NCI-H2107 (cell line): Measurements from ENCODE around the gene PLA2G3.
"Not testable (repeated sequence)": the region's sequence is repeated elsewhere in the genome, so short reads cannot be mapped to it uniquely, and the experiment has no call there.

Experiments used
- DNase-seq: peaks from one replicate; lab custom pipeline; 2025; lab: John Stamatoyannopoulos, UW

Gene PLA2G3

GRCh38 chr22:31122532-31123291, 17.6 kb downstream of the PLA2G3 start, which contains the start of gene INPP5J:
TSS of gene INPP5J (plus strand) at chr22:31122966. CDS start at chr22:31123015, 49 bp downstream.
- DNase-seq: peak; percentile 16

DNA sequence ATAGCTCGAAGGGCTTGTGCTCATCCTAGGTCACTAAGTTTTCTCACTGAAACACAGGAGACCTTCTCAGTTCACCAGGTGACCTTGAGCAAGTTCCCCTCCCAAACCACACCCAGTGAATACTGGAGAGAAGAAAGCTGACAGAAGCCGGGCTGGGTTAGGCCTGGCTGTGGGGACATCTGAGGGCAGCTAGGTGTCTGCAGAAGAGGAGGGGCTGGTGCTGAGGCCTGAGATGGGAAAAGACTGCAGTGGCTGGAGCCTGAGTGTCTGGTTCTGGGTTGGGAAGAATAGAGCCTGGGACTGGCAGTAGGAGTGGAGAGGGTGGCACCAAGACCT, 18.1 kb downstream of the PLA2G3 start:
- DNase-seq: no peak

DNA sequence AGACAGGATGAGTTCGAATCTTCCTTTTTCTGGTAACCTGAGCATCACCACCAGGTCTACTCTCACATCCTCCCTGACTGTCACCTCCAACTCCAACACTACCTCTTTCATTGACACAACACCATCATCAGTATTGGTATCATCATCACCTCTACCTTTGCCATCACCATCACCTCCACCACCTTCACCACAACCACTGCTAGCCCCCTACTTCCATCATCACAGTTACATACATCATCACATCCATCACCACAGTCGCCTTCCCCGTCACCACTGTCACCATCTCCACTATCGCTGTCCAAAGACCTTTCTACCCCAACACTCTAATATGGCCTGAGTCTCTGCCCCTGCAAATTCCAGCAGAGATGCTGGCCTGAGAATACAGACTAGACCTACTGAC, 18.9 kb downstream of the PLA2G3 start:
- DNase-seq: no peak

DNA sequence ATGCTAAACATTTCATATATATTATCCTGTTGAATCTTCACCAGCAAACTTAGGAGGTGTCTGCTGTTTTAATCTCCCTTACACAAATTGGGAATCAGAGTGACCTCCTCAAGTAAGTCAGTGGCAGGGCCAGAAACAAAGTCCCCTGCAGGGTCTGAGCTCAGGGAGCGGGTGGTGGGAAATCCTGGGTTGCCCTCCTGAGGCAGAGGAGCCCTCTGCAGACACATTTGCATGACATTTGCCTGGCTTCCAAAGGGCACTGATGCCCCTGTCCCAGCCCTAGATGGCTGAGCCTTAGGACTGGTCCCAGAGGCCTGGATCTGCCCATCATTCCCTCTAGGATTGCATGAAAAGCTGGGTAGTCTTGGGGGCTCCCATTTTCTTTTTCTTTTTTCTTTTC, 19.7 kb downstream of the PLA2G3 start:
- DNase-seq: no peak

- DNase-seq: no peak
Measured at GRCh38 chr22:31120230-31120629, 20.1 kb downstream of the PLA2G3 start.

DNA sequence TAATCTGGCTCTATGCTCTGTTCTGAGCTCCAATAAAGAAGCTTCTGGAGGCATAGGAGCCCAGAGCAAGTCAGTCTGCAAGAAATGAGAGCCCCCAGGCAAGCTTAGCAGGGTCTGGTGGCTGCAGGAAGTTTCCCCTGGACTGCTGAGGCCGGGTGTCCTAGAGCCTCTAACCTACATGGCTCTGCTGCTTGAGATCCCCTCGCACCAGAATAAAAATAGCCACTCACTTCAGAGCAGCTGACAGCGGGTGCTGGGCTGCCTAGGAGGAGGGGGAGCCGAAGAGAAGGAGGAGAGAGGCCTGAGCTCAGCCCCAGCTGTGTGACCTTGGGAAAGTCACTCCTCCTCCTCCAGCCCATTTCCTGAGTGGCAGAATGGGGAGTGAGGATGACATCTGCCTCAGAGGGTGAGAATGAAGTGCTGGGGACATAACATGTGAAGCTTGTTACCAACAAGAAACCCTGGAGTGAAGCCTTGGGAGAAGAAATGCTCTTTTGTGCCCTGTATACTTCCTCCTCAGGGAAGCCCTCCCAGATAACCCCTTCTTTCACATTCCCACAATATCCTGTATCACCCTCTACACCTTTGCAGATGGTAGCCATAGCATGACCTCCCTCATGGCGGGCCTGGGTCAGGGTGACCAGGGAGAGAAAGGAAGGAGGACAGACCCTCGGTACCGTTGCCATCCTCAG, 21.1 kb downstream of the PLA2G3 start:
- no peak for DNase-seq

- DNase-seq: no peak
Measured at GRCh38 chr22:31118046-31118820, 22.1 kb downstream of the PLA2G3 start.

DNA sequence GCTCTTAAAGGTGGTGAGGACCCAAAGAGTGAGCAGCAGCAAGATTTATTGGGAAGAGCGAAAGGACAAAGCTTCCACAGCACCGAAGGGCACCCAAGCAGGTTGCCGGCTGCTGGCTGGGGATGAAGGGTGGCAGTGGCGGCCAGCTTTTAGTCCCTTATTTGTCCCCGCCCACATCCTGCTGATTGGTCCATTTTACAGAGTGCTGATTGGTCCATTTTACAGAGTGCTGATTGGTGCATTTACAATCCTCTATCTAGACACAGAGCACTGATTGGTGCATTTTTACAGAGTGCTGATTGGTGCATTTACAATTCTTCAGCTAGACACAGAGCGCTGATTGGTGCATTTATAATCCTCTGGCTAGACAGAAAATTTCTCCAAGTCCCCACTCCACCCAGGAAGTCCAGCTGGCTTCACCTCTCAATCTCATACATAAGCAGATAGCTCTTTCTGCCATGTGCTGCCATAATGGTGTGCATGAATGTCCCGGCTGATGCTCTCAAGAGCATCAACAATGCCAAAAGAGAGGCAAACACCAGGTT, 27.7 kb downstream of the PLA2G3 start:
- DNase-seq: not testable (repeated sequence)

DNA sequence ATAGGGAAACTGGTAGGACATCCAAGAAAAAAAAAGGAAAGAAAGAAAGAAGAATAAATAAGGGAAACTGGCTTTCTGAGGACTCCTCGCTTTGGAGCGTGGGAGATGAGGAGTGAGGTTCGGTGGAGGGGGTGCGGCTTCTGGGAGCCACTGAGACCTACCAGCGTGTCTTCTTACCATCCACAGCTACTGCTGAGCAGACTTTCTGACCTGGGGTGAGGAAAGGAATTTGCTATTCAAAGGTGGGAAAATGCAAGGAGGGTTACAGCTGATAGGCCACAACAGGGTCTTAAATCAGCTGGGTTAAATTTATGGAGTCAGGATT, 32.5 kb downstream of the PLA2G3 start:
- no peak for DNase-seq

DNA sequence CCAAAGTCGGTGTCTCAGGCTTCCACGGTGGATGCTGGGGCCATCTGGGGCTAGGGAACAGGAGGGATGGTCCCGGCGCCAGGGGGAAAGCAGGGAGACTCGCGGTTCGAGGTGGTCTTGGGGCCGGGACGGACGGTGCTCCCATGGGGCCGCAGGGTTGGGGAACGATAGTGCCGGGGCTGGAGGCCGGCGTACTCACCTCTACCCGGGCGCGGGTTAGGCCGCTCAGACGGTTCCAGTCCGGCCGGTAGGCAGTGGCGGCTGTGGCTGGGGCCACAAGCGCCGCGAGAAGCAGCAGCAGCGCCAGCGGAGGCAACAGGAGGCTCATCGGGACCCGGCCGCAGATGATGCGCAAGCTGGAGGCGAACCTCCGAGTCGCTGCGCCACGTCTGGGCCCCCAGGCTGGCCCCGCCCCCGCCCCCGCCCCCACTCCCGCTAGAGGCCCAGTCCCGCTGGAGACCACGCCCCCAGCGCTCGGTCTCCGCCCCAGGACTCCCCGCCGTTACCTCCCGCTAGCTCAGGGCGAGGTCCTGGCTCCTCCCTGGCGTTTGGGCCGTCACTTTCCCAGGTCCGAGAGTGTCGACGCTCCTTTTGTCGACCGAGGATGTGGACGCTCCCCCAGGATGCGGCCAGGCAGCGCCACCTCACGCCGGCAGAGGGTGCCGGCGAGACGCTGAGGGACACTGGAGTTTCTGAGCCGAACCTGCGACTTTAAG, 33.0 kb downstream of the PLA2G3 start, which contains the start of gene SELENOM:
SELENOM (minus strand) TSS at position 391 of the 716 bp plus-strand sequence; CDS start at position 328, 63 bp downstream.
- DNase-seq: no peak

- DNase-seq: no peak
Measured at GRCh38 chr22:31106731-31107177, 33.6 kb downstream of the PLA2G3 start.

DNA sequence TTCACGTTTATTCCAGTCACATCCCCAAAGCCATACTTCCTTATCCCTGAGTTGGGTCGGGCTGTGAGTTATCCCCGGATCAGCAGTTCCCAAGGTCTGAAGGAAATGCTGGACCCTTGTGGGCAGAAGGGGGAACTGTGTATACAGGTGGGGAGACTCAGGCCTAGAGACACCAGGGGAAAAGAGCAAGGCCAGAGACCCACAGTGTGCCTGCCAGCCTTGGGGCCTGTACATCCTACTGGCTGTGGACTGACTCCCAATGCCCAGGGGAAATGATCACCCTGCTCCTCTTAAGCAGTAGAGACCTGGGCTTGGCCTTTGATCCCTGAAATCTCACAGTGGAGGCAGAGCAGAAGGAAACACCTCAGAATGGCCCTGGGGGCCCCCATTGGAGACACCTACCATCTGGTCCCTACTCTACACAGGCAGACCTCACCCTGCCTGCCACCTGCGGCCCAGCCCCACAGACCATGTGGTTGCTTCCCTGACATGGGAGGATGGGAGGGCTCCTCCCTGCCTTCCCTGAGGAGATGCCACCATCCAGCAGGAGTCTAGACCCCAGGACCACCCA, 34.2 kb downstream of the PLA2G3 start:
- DNase-seq: no peak

DNA sequence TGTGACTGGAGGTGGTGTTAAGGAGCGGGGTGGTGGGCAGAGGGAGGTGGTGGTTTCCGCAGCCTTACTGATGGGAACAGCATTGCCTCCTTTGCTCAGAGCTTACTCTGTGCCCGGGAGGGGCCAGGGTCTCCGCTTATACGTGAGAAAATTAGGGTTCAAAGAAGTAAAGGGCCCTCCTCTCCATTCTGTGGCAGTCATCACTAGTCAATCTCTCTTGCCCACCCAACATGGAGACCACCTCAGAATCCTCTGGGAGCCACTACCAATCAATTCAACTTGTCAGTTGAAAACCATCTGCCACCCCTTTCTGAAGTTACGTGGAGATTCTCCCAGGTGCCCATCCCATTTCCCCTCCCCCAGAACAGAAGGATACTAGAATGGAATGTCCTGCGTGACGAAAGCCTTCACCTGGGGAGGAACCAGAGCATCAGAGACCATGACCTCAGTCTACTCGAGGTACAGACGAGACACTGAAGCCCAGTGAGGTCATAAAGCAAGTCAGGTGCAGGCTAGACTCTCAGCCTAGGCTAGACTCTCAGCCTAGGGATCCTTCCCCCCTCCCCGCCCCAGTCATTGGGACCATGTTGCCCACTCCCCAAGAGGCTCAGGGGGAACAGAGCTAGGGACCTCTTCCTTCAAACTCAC, 34.9 kb downstream of the PLA2G3 start:
- DNase-seq: no peak

DNA sequence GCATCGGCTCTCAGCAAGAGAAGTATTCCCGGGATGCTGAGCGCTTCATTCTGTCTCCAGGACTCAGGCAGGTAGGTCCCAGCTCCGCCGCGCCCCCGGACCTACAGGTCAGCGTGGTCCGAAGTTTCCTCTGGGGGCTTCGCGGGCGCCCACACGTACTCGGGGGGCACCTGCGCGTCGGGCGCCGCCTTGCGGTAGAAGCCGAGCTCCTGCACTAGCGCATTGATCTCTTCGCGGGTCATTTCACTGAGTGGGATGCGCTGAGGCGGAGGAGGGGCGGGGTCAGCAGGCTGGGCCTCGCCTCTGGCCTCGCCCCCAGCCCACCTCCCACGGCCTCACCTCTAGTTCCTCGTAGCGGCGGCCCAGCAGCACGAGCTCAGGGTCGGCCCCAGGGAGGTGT, 35.4 kb downstream of the PLA2G3 start:
- DNase-seq: no peak

DNA sequence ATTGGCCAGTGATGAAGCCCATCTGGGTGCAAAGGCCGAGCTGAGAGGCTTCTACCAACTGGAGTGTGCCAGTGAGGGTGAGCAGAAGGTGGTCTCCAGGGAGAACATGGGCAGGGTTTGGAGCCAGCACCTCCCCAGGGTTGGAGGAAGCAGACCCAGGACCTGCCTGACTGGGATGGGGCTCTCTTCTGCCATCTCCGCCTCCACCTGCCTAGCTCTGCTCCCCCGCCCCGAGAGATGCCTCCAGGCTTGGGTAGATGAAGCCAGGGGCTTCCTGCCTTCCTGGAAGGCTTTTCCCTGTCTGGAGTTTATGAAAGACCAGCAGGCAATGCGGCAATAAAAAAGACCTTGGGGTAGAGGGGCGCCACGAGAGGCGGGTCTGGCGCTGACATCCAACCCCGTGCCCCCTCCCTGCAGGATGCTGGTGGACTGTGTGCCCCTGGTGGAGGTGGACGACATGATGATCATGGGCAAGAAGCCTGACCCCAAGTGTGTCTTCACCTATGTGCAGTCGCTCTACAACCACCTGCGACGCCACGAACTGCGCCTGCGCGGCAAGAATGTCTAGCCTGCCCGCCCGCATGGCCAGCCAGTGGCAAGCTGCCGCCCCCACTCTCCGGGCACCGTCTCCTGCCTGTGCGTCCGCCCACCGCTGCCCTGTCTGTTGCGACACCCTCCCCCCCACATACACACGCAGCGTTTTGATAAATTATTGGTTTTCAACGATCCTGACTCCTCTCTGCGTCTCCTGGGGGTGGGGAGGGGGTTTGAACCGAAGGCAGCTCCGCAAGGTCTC, 36.2 kb downstream of the PLA2G3 start:
- DNase-seq: no peak

DNA sequence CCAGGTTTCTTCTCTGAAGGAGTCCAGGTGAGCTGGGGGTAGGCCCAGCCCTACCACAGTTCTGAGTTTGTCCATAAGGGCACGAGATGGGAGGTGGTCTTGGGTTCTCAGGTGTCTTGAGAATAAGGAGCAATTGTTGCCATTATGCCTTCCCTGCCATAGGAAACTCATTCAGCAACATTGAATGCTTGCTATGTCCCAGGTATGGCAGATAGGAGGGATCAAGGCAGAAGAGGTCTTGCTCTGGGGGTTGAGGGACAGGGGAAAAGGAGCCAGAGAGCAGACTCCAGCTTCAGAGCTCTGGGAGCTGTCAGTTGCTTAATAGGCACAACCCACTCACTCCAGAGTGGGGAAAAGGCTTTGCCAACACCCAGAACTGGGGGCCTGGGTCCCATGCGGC, 37.2 kb downstream of the PLA2G3 start:
- DNase-seq: no peak

DNA sequence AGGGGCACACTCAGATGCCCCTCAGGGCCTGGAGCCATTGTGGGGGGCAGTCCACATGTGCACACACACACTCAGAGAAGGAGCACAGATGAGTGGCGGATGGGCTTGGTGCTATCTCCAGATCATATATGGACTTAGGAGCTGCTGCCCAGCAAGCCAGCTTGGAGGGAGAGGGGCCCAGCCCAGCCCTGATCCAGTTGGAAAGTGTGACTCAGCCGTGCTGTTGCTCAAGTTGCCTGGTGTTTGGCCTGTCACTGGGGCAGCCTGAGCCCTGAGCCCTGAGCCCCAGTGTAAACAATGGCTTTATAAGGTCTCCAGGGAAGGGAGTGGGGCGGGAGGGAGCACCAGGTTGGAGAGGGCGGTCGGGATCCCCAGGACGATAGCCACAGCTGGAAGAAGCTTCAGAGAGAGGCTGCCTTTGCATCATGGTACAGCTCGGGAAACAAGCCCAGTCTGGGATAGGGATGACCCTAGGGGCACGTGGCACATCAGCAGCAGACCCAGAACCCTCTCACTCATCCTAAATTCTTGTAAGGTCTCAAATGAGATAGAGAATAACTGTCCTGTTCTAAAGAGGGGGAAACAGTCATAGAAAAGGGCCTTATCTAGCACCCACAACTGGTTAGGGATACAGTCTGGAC, 37.7 kb downstream of the PLA2G3 start:
- no peak for DNase-seq

DNA sequence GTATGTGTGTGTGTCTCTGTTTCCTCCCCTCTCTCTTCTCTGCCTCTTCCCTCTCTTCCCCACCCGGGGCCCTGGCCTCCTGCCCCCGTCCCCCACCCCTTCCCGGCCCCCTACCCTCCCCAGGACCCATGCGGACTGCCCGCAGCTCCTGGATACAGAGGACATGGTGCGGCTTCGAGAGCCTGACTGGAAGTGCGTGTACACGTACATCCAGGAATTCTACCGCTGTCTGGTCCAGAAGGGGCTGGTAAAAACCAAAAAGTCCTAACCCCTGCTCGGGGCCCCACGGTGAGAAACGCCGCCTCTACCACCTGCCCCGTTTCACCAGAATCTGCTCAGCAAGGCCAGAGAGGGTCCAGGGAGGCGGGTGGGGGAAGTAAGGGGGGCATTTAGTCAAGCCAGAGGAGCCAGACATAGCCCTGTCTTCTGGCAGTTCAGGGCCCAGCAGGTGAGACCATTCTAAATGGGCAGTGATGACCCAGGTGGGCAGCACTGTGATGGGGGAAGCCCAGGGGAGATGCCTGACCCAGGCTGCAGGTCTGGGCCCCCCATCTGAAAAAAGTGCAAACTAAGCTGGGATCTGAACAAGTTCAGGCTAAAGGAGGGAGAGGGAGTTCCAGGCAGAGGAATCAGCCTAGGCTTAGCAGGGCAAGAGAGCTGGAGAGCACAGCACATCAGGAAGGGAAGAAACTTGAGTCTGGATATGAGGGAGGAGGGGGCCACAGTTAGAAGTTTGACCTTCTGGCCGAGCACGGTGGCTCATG, 39.4 kb downstream of the PLA2G3 start:
- no peak for DNase-seq
